ENCODE results near the gene ARMH3. TPM values are rescaled to one million over a fixed set of nuclear protein-coding genes. Genes with fewer than 3 reads are reported as not detected.
"Not testable (repeated sequence)": the region's sequence is repeated elsewhere in the genome, so short reads cannot be mapped to it uniquely, and the experiment has no call there.

The ARMH3 gene
- total RNA-seq, 1 experiment from 2014 or later, result 8.2 TPM

DNA sequence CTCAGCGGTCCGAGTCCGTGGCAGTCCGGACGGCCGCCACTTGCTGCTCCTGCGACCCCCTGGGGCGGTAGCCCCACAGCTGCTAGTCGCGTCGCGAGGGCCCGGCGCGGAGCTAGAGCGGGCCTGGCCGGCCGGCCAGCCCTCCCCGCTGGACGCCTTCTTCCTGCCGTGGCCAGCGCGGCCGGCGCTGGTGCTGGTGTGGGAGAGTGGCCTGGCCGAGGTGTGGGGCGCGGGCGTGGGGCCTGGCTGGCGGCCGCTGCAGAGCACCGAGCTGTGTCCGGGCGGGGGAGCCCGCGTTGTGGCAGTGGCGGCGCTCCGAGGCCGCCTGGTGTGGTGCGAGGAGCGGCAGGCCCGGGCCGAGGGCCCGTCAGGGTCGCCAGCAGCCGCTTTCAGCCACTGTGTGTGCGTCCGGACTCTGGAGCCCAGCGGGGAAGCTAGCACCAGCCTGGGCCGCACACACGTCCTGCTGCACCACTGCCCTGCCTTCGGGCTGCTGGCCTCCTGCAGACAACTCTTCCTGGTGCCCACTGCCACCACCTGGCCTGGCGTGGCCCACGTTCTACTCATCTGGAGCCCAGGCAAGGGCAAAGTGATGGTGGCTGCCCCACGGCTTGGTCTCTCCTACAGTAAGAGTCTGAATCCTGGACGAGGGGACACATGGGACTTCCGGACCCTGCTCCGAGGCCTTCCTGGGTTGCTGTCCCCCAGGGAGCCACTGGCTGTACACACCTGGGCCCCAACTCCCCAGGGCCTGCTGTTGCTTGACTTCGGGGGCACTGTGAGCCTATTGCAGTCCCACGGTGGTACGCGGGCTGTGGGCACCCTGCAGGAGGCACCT lies 9.8 kb upstream of the ARMH3 start:
- Histone ChIP-seq H3K4me1 (replicated peaks) (peaks cover 11% of the 10 kb centered on the region), H3K4me3 (peak overlapping the region; percentile 83), H3K36me3 (peaks cover 37% of the 10 kb centered on the region), H3K27ac (peak overlapping the region; percentile 48), H3K27me3 (replicated peaks) (no peaks in the 10 kb centered on the region), H3K9me3 (replicated peaks) (no peaks in the 10 kb centered on the region)
- no peak for DNase-seq (ENCODE audit: low read depth in 1 of 2, low spot score in 2 of 2)

DNA sequence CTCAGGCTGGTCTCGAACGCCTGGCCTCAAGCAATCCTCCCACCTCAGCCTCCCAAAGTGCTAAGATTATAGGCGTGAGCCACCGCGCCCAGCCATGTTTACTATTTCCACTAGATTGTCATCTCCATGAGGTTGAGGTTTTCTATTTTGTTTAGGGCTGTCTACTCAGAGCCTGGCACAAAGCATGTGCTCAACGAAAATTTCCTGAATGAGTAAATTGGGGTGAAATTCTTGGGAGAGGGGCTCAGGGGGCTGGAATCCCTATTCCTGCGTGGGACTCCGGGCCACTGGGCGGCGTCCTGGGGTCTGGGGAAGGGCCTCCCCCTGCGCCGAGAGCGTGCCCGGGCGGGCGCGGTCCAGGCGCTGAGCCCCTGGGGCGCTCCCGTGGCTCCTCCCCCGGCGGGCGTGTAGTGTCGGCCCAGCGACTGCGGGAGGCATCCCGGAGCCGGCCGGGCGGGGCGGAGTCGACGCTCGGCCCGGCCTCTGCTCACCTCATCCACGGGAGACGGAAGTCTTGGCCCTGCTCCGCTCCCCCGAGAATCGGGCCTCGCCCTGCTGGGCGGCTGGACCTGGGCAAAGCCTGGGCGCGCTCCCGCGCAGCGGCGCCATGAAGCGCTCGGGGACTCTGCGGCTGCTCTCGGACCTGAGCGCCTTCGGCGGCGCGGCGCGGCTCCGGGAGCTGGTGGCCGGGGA lies 9.0 kb upstream of the ARMH3 start, which contains the start of gene HPS6:
Gene HPS6, plus strand, starts transcription at position 482 of the 693 bp plus-strand sequence. Its CDS starts 126 bp downstream, at position 608.
- peak; percentile 91 to 93 for DNase-seq (ENCODE audit: low read depth in 1 of 2, low spot score in 2 of 2)
- Histone ChIP-seq H3K36me3 (peaks cover 37% of the 10 kb centered on the region), H3K27ac (peak within 1 kb of the TSS; percentile 48), H3K4me1 (replicated peaks) (peaks cover 11% of the 10 kb centered on the region), H3K4me3 (peak within 1 kb of the TSS; percentile 83), H3K9me3 (replicated peaks) (no peaks in the 10 kb centered on the region), H3K27me3 (replicated peaks) (no peaks in the 10 kb centered on the region)

DNA sequence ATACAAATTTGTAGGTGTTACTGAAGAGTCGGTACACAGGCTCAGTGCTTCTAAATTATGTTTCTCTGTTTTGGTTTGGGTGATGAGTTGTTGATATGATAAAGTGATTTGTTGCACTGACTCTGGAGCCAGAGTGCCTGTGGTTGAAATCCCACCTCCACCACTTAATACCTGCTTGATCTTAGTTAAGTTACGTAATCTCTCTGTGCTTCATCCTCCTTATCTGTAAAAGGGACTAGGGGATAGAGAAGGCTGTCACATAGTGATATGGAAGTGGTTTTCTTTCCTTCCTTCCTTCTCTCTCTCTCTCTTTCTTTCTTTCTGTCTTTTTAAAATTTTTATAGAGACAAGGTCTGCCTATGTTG lies 8.5 kb upstream of the ARMH3 start:
- no peak for DNase-seq (ENCODE audit: low read depth in 1 of 2, low spot score in 2 of 2)
- Histone ChIP-seq H3K4me1 (replicated peaks) (peaks cover 11% of the 10 kb centered on the region), H3K9me3 (replicated peaks) (no peaks in the 10 kb centered on the region), H3K27me3 (replicated peaks) (no peaks in the 10 kb centered on the region), H3K27ac (no peak overlapping the region; the same call in 1 of the 2 replicates), H3K36me3 (peaks cover 37% of the 10 kb centered on the region), H3K4me3 (peak overlapping the region; percentile 83)

DNA sequence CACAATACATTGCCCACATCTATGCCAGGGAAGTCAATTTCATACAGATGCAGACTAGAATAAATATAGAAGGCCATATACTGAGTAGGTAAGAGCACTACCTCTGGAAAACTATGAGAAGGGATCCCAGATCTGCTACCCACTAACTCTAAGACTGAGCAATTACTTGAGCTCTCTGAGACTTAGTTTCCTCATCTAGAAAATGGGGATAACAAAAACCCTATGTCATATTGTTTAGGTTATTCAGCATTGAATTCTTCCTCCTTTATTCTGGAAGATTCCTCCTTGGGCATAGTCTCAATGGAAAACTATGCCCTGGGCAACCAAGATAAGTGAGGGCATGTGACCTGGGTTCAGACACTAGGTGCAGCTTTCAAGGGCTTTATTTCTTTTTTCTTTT lies 4.0 kb upstream of the ARMH3 start:
- Histone ChIP-seq H3K9me3 (replicated peaks) (no peaks in the 10 kb centered on the region), H3K4me1 (replicated peaks) (peaks cover 3% of the 10 kb centered on the region; the same call in 1 of the 2 replicates), H3K36me3 (peaks cover 6% of the 10 kb centered on the region), H3K27me3 (replicated peaks) (no peaks in the 10 kb centered on the region), H3K4me3 (no peak overlapping the region), H3K27ac (no peak overlapping the region)
- no peak for DNase-seq (ENCODE audit: low read depth in 1 of 2, low spot score in 2 of 2)

DNA sequence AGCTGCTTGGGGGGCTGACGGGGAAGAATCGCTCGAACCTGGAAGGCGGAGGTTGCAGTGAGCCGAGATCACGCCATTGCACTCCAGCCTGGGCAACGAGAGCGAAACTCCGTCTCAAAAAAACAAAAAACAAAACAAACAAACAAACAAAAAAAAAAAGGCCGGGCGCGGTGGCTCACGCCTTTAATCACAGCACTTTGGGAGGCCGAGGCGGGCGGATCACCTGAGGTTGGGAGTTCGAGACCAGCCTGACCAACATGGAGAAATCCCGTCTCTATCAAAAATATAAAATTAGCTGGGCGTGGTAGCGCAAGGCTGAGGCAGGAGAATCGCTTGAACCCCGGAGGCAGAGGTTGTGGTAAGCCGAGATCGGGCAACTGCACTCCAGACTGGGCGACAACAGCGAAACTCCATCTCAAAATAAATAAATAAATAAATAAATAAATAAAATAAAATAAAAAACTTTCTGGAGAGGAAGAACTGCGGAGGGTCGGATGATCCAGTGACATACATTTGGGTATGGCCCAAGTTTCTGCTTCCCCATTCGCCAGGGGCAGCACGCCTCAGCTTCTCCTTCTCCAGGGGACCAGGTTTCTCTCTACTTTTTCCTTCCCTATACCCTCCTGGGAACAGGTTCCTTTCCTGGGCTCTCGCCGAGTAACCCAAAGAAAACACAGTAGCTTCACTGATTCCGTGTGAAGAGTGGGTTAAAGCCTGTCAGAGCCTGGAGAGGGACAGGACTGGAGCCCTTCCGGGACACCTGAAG lies 909 bp downstream of the ARMH3 start:
- not testable (repeated sequence) for H3K9me3 ChIP-seq (replicated peaks); H3K36me3 ChIP-seq; H3K27me3 ChIP-seq (replicated peaks); DNase-seq (ENCODE audit: low read depth in 1 of 2, low spot score in 2 of 2)
- peak overlapping the region; percentile 69 for H3K27ac ChIP-seq
- H3K4me3 ChIP-seq, result peak overlapping the region; percentile 87
- peaks cover 13% of the 10 kb centered on the region; the same call in 1 of the 2 replicates for H3K4me1 ChIP-seq (replicated peaks)

DNA sequence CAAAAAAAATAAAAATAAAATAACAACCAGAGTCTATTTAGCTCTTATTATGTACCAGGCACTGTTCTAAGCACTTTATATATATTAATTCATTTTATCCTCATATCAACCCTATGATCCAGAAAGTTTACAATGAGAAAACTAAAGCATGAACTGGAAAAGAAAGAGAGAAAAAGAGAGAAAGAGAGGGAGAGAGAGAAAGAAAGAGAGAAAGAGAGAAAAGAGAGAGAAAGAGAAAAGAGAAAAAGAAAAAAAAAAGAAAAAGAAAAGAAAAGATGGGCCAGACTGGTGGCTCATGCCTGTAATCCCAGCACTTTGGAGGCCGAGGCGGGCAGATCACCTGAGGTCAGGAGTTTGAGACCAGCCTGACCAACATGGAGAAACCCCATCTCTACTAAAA lies 9.9 kb downstream of the ARMH3 start:
- Histone ChIP-seq H3K9me3 (replicated peaks) (no peaks in the 10 kb centered on the region), H3K36me3 (no peaks in the 10 kb centered on the region; the same call in 1 of the 2 replicates), H3K27me3 (replicated peaks) (no peaks in the 10 kb centered on the region; the same call in 1 of the 2 replicates), H3K27ac (no peak overlapping the region), H3K4me1 (replicated peaks) (no peaks in the 10 kb centered on the region), H3K4me3 (no peak overlapping the region)
- DNase-seq (ENCODE audit: low read depth in 1 of 2, low spot score in 2 of 2), result no peak

DNA sequence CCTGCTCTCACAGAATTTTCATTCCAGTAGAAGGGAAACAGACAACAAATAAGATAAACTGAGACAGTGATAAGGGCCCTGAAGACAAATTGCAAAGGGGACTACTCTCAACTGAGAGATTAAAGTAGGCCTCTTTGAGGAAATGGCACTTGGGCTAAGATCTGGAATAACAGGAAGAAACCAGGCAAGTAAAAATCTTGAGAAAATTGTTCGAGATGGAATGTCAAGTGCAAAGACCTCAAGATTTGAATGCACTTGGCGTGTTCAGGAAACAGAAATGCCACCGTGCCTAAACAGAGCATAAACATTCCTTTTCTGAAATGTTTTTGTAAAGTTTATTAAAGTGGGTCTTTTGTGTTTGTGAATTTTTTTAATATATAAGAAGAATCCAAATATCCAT lies 10.7 kb downstream of the ARMH3 start:
- H3K27me3 ChIP-seq (replicated peaks), result no peaks in the 10 kb centered on the region; the same call in 1 of the 2 replicates
- no peak overlapping the region for H3K4me3 ChIP-seq
- no peaks in the 10 kb centered on the region; the same call in 1 of the 2 replicates for H3K36me3 ChIP-seq
- no peak overlapping the region for H3K27ac ChIP-seq
- H3K4me1 ChIP-seq (replicated peaks), result no peaks in the 10 kb centered on the region
- no peaks in the 10 kb centered on the region for H3K9me3 ChIP-seq (replicated peaks)
- no peak for DNase-seq (ENCODE audit: low read depth in 1 of 2, low spot score in 2 of 2)

DNA sequence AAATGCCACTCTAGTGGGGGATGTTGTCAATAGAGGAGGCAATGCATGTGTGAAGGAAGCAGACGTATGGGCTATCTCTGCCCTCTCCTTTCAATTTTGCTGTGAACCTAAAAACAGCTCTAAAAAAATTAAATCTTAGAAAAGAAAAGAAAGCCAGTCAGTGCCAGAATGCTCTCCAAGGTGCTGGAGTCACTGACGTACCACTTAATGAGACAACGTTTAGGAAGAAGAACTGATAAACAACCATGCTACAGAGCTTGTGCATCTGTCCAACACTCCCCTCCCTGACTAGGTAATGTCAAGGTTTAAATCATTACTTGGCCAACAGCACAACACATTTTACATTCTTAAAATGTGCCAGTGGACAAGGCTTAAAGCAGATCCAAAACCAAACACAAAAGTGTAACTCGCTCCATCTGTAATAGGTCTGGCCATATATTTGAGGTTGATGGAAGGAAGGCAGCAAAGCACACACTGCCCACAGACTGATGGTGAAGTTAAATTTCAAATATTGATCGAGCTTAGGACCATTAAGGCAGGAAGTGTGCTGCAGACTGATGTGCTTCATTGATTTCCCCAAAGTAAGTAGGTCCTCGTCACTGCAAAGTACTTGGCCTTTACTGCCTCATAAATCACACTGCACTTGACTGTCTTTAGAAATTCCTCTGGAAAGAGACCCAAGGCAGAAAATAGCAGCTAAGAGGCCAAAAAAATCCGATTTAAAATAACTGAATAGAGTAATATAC lies 15.5 kb downstream of the ARMH3 start:
- H3K4me3 ChIP-seq, result no peak overlapping the region
- no peak for DNase-seq (ENCODE audit: low read depth in 1 of 2, low spot score in 2 of 2)
- H3K36me3 ChIP-seq, result peaks cover 6% of the 10 kb centered on the region; the same call in 1 of the 2 replicates
- no peaks in the 10 kb centered on the region for H3K9me3 ChIP-seq (replicated peaks)
- no peaks in the 10 kb centered on the region for H3K4me1 ChIP-seq (replicated peaks)
- H3K27ac ChIP-seq, result no peak overlapping the region
- H3K27me3 ChIP-seq (replicated peaks), result no peaks in the 10 kb centered on the region; the same call in 1 of the 2 replicates

DNA sequence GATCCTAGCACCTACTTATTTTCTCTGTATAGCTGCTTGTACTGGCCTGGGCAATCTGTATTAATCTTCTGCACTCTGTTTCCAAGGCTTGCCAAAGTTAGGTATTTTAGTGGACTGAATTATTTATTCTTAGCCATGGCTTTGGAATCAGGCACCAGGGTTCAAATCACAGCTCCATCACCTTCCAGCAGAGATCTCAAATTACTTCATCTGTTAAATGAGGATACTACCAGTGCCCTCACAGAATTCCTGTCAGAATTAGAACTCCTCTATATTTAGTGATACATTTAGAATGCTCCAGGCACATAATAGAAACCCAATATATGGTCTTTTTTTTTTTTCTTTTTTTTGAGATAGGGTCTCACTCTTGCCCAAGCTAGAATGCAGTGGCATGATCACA lies 17.6 kb downstream of the ARMH3 start:
- no peak overlapping the region for H3K4me3 ChIP-seq
- H3K27me3 ChIP-seq (replicated peaks), result no peaks in the 10 kb centered on the region; the same call in 1 of the 2 replicates
- DNase-seq (ENCODE audit: low read depth in 1 of 2, low spot score in 2 of 2), result no peak
- no peak overlapping the region for H3K27ac ChIP-seq
- no peaks in the 10 kb centered on the region for H3K4me1 ChIP-seq (replicated peaks)
- H3K36me3 ChIP-seq, result peaks cover 6% of the 10 kb centered on the region; the same call in 1 of the 2 replicates
- no peaks in the 10 kb centered on the region for H3K9me3 ChIP-seq (replicated peaks)

DNA sequence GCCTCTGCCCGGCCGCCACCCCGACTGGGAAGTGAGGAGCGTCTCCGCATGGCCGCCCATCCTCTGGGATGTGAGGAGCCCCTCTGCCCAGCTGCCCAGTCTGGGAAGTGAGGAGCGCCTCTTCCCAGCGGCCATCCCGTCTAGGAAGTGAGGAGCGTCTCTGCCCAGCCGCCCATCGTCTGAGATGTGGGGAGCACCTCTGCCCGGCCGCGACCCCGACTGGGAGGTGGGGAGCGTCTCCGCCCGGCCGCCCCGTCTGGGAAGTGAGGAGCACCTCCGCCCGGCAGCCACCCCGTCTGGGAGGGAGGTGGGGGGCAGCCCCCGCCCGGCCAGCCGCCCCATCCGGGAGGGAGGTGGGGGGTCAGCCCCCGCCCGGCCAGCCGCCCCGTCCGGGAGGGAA lies 20.2 kb downstream of the ARMH3 start:
- H3K9me3 ChIP-seq (replicated peaks); H3K4me1 ChIP-seq (replicated peaks); DNase-seq (ENCODE audit: low read depth in 1 of 2, low spot score in 2 of 2); H3K4me3 ChIP-seq; H3K27me3 ChIP-seq (replicated peaks); H3K27ac ChIP-seq: not testable (repeated sequence)
- H3K36me3 ChIP-seq, result peaks cover 19% of the 10 kb centered on the region

DNA sequence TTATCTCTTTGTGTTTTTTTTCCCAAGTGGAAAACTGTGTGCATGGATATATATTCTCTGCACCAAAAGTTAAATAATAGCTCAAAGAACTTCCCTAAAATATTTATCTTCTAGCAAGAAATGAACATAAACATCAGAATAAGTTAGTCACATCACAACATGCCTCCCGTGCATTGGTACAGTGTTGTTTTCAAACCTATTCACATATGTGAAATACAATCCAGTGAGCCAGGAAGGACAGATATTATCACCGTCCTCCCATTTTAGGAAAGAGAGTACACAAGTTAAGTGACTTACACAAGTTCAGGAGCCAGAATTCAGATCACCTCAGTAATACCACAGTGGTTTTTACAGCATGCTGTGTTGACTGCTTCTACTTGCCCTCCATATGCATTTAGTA lies 22.2 kb downstream of the ARMH3 start:
- no peak for DNase-seq (ENCODE audit: low read depth in 1 of 2, low spot score in 2 of 2)
- peaks cover 27% of the 10 kb centered on the region for H3K36me3 ChIP-seq
- H3K9me3 ChIP-seq (replicated peaks), result no peaks in the 10 kb centered on the region; the same call in 1 of the 2 replicates
- H3K4me3 ChIP-seq, result no peak overlapping the region
- H3K4me1 ChIP-seq (replicated peaks), result no peaks in the 10 kb centered on the region
- H3K27me3 ChIP-seq (replicated peaks), result no peaks in the 10 kb centered on the region
- no peak overlapping the region for H3K27ac ChIP-seq

DNA sequence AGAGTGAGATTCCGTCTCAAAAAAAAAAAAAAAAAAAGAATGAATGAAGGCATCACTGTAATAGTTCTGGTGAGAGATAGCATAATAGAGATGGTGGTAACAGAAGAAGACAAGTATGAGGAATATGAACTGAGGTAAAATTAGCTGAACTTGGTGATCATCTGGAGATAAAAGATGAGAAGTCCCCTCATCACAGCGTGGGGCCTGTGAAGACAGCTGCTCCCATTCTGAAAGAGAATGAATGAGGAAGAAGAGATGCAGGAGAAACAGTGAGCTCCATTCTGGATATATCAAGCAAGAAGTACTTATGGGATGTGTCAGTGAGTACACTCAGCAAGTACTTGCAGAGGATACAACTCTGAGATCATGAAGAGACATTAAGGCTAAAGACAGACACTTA lies 28.7 kb downstream of the ARMH3 start:
- H3K9me3 ChIP-seq (replicated peaks), result no peaks in the 10 kb centered on the region; the same call in 1 of the 2 replicates
- no peak overlapping the region for H3K27ac ChIP-seq
- no peak overlapping the region for H3K4me3 ChIP-seq
- no peak for DNase-seq (ENCODE audit: low read depth in 1 of 2, low spot score in 2 of 2)
- H3K4me1 ChIP-seq (replicated peaks), result no peaks in the 10 kb centered on the region
- no peaks in the 10 kb centered on the region for H3K27me3 ChIP-seq (replicated peaks)
- peaks cover 54% of the 10 kb centered on the region for H3K36me3 ChIP-seq

DNA sequence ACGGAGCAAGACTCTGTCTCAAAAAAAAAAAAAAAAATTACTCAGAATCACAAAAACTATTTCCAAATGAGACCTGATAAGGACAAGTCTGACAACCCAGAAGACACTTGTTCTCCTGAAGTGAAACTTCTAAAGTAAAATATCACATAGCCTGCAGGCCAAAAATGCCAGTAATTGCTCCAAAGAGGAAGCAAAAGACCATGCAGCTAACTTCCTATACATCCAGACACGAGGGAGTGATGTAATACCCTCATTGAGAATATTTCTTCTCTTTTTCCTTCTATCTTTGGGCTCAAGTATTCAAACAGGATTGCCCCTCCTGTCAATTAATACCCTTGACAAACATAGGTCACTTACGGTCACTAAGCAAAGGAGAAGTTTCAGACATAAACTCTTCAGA lies 31.2 kb downstream of the ARMH3 start:
- Histone ChIP-seq H3K27me3 (replicated peaks) (no peaks in the 10 kb centered on the region), H3K36me3 (peaks cover 60% of the 10 kb centered on the region)
- no peak for DNase-seq (ENCODE audit: low read depth in 1 of 2, low spot score in 2 of 2)

More for the DNA sequence above, 31.2 kb downstream of the ARMH3 start:
- no peaks in the 10 kb centered on the region for H3K4me1 ChIP-seq (replicated peaks)
- no peaks in the 10 kb centered on the region for H3K9me3 ChIP-seq (replicated peaks)
- no peak overlapping the region for H3K27ac ChIP-seq
- H3K4me3 ChIP-seq, result no peak overlapping the region

Data from SJSA1 (cell line).